ENCODE measurements around the gene PGAM2.
"Not testable (repeated sequence)": the region's sequence is repeated elsewhere in the genome, so short reads cannot be mapped to it uniquely, and the experiment has no call there.

PGAM2 gene

GRCh38 chr7:44031319-44031718, 34.0 kb downstream of the PGAM2 start:
- H3K4me3 ChIP-seq, H3K27ac ChIP-seq: not testable (repeated sequence)

GRCh38 chr7:44030029-44030428, 35.3 kb downstream of the PGAM2 start:
- H3K4me3 ChIP-seq; DNase-seq (ENCODE audit: low spot score); H3K27ac ChIP-seq: not testable (repeated sequence)

More at GRCh38 chr7:44031319-44031718, 34.0 kb downstream of the PGAM2 start:
- DNase-seq (ENCODE audit: low spot score), result not testable (repeated sequence)

DNA sequence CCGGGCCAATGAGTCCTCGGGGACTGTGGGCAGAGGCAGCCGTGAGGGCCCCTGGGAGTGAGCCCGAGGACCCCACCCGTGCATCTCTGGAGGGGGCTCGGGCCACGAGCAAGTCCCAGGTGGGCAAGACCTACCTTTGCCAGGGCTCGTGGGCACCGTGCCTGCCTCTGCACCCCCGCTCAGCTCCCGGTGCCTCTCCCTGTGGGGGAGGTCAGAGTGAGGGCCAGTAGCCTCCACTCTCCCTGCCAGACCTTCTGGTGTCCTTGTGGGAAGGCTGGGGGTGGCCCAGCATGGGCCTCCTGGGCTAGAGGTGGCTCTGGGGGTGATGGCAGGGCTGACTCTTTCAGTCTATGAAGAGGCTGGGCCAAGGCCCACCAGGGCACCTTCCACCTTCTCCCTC, 35.9 kb downstream of the PGAM2 start:
- H3K4me3 ChIP-seq; DNase-seq (ENCODE audit: low spot score); H3K27ac ChIP-seq: not testable (repeated sequence)

DNA sequence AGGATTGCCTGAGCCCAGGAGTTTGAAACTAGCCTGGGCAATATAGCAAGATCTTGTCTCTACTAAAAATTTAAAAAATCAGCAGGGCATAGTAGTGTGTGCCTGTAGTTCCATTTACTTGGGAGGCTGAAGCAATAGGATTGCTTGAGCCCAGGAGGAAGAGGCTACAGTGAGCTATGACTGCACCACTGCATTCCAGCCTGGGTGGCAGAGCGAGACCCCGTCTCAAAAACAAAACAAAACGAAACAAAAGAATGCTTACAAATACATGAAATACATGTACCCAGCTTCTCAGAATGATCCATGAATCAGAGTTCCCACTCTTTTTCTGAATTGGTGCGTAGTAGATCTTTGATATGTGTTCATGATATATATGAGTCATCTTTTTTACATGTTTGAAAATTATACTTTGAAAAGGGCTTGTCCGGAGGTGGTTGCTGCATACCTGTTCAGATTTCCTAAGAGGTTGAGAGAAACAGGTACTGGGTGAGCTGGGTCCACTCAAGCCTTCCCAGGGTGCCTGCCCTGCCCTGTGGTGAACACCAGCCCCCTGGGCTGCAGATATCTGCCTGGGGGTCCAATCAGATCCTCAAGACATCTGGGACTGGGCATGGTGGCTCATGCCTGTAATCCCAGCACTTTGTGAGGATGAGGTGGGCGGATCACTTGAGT, 42.4 kb downstream of the PGAM2 start:
- H3K4me3 ChIP-seq; H3K27ac ChIP-seq; DNase-seq (ENCODE audit: low spot score): not testable (repeated sequence)

DNA sequence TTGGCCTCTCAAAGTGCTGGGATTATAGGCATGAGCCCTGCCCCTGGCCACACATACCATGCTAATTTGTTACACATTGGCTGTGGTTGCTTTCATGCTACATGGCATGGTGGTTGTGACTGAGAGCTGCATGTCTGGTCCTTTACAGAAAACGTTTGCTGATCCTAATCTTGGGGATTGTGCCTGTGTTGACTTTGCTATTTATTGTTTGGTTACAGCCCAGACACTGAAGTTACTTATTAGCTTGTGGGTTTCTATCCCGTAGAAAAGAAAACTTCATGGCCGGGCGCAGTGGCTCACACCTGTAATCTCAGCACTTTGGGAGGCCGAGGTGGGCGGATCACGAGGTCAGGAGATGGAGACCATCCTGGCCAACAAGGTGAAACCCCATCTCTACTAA, 43.3 kb downstream of the PGAM2 start:
- H3K27ac ChIP-seq; DNase-seq (ENCODE audit: low spot score): not testable (repeated sequence)

DNA sequence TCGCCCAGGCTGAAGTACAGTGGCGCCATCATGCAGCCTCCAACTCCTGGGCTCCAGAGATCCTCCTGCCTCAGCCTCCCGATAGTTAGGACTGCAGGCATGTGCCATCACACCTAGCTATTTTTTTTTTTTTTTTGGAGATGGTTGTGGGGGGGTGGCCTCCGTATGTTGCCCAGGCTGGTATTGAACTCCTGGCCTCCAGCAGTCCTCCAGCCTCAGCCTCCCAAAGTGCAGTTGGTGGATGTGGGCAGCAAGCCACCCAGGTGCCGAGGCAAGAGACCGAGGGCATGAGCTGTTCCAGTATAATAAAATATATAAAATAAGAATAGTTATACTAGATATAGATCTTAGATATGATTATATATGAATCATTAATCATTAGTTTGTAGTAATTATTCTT, 45.5 kb downstream of the PGAM2 start:
- not testable (repeated sequence) for H3K4me3 ChIP-seq; H3K27ac ChIP-seq; DNase-seq (ENCODE audit: low spot score)

More for the DNA sequence above, 43.3 kb downstream of the PGAM2 start:
- not testable (repeated sequence) for H3K4me3 ChIP-seq

- Histone ChIP-seq H3K27ac (peak overlapping the region; percentile 29 to 86), H3K4me3 (peak overlapping the region; percentile 93)
- peak; percentile 96 for DNase-seq (ENCODE audit: low spot score)
Measured at GRCh38 chr7:44018857-44019807, 46.2 kb downstream of the PGAM2 start.

DNA sequence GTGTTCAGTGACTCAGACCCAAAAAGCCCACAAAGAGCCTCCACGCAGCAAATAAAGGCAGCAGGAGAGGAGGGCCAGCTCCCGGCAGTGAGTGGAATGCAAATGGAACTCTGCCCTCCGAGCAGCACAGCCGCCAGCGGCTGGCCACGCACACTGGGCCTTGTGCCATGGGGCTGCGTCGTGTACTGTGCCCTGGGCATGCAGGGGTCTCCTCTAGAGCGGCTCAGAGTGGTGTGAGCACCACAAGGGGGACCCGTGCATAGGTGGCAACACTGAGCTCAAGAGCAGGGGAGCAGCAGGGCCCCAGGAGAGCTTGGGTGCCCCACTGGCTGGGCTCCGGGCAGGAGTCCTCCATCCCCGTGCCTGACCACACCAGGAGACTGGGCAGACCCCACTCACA, 50.3 kb downstream of the PGAM2 start:
- not testable (repeated sequence) for H3K27ac ChIP-seq; H3K4me3 ChIP-seq; DNase-seq (ENCODE audit: low spot score)

All from coronary artery (tissue), 2 donors.